Activated naive CD8-positive, alpha-beta T cell treated with anti-CD3 and anti-CD28 coated beads, Interleukin-2, amount 10 ng/mL, durations not matched to agents 7 days and 5 days (primary cell): Measurements from ENCODE around the gene SLC46A3. TPM values are rescaled to one million over a fixed set of nuclear protein-coding genes. Genes with fewer than 3 reads are reported as not detected.

ENCODE experiments used
- ATAC-seq: fragments of 150-1000 bp; cut with Tn5 transposase; one replicate; pipeline ENCODE4 v1.10.0; 2021; ENCODE audit warnings: low read depth, moderate library complexity
- POLR2A ChIA-PET: fragments of 350-600 bp; sonication (Branson Sonifier 250); formaldehyde crosslinking; loops from one replicate; lab custom pipeline; 2021; ENCODE audit warnings: antibody characterized with exemption; lab: Charles Lee
- DNase-seq: peaks from one replicate; pipeline ENCODE4 v3.0.0; 2021
- H3K27ac Mint-ChIP-seq: one replicate; pipeline ENCODE4 v1.8.0; 2022; ENCODE audit warnings: mild to moderate bottlenecking, mixed read lengths
- H3K27me3 Mint-ChIP-seq: one replicate; pipeline ENCODE4 v1.8.0; 2022; ENCODE audit warnings: mild to moderate bottlenecking, moderate library complexity, mixed read lengths
- H3K36me3 Mint-ChIP-seq: one replicate; pipeline ENCODE4 v1.8.0; 2021; ENCODE audit warnings: mild to moderate bottlenecking, mixed read lengths
- H3K4me1 Mint-ChIP-seq: one replicate; pipeline ENCODE4 v1.8.0; 2021; ENCODE audit warnings: mixed read lengths
- H3K4me3 Mint-ChIP-seq: one replicate; pipeline ENCODE4 v1.8.0; 2022; ENCODE audit warnings: mild to moderate bottlenecking, moderate library complexity, mixed read lengths
- H3K9me3 Mint-ChIP-seq: one replicate; pipeline ENCODE4 v1.8.0; 2021; ENCODE audit warnings: mixed read lengths
- total RNA-seq, 2 experiments: library from RNA; stranded (reverse); gene quantifications; one replicate each; pipeline ENCODE4 v1.2.3, GENCODE V29; 2021

SLC46A3 gene
- total RNA-seq, 2 experiments from 2014 or later = 14.2 to 16.7 TPM

DNA sequence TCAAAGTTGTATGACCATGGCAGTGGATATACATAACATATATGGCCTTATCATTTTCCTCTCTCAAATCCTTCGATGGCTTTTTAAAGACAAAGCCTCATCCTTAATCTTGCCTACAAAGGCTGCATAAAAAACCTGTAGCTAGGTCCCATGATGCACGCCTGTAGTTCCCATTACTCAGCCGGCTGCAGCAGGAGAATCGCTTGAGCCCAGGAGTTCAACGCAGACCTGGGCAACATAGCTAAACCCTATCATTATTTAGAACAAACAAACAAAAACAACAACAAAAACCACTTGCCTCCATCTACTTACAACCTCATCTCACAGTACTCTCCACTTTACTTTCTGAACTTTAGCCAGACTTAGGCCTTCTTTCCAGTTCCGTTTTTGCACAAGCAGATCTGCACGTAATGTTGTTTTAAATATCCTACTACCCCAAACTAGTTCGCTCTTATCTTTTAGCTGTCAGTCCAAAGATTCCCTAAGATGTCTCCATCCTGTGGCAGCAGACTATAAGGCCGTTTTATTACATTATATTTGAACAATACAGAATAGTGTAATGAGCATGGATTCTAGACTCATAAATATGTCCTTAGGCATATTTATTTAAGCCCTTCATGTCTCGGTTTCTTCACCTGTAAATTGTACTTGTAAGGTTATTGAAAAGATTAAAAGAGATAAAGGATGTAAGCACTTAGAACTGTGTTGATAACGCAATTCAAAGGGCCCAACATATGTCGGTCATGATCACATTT, 60.8 kb downstream of the SLC46A3 start:
- H3K27ac Mint-ChIP-seq = peak overlapping the region; percentile 95
- peaks cover 43% of the 10 kb centered on the region for H3K4me1 Mint-ChIP-seq
- no peaks in the 10 kb centered on the region for H3K9me3 Mint-ChIP-seq
- peaks cover 23% of the 10 kb centered on the region for H3K36me3 Mint-ChIP-seq
- peak overlapping the region; percentile 98 for H3K4me3 Mint-ChIP-seq
- DNase-seq = no peak
- H3K27me3 Mint-ChIP-seq = no peaks in the 10 kb centered on the region
- no peak for ATAC-seq
- POLR2A ChIA-PET = interaction anchor here (0.7 to 1.7 kb wide), 7 partner anchors 10 to 519 kb away, joined by 3 to 11 read pairs (median 5); partner anchors contain the start of genes PAN3 and SLC46A3

DNA sequence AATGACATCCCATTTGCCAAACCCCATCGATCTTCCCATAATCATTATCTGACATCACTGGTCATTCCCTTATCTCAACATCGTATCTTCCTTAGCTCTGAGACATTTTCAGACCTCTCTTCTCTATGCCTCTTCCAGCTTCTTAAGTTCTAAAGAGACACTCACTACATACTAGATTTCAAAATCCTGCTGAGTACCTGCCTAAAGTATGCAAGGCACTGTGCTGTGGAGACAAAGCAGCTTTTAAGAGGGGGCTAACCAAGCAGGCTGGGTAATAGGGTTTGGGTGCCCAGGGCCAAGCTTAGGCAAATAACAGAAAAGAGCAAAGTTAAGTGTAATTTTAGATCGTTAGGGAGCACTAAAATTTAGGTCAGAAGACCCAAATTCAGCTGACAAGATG, 63.2 kb downstream of the SLC46A3 start:
- H3K4me3 Mint-ChIP-seq = no peak overlapping the region
- peaks cover 36% of the 10 kb centered on the region for H3K4me1 Mint-ChIP-seq
- peaks cover 26% of the 10 kb centered on the region for H3K36me3 Mint-ChIP-seq
- no peaks in the 10 kb centered on the region for H3K9me3 Mint-ChIP-seq
- H3K27ac Mint-ChIP-seq = no peak overlapping the region
- DNase-seq (no peak), ATAC-seq (no peak)
- POLR2A ChIA-PET = no interaction called here
- no peaks in the 10 kb centered on the region for H3K27me3 Mint-ChIP-seq

DNA sequence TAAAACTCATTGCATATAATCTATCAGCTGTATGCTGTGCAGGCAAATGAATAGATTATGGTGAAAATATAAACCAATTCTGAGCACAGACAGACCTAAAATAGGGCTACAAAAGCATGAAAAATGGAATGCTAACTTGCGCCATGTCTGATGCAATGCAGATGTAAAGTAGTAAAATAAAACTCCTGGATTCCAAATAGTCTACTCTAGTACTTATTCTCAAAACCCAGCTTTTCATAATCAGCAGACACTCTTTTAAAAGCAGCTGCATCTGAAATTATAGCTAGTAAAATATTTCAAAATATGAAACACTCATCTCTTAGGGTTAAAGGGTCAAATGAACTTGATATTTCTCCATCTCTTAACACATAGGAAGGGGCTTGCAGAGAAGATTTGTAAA, 64.5 kb downstream of the SLC46A3 start:
- Mint-ChIP-seq H3K9me3 (no peaks in the 10 kb centered on the region), H3K4me3 (no peak overlapping the region), H3K27me3 (no peaks in the 10 kb centered on the region), H3K36me3 (peaks cover 28% of the 10 kb centered on the region), H3K27ac (no peak overlapping the region), H3K4me1 (peaks cover 27% of the 10 kb centered on the region)
- POLR2A ChIA-PET = no interaction called here
- ATAC-seq = no peak
- DNase-seq = no peak

DNA sequence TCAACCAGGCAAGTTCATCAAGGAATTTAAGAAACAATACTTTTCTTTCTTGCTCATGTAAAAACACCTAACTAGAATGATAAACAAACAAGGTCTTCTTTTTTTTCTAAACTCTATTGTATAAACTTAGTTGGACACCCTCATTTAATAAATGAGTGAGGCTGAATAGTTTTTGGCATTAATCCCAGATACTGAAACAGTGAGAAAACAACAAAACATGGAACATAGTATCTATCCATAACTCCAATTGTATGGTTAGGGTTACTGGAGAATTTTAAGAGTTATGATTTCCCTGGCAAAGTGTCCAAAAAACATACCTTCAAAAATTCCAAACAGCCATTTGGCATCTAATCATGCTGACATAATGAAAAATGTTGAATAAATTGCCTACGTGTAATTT, 65.7 kb downstream of the SLC46A3 start:
- Mint-ChIP-seq H3K9me3 (no peaks in the 10 kb centered on the region), H3K27ac (no peak overlapping the region), H3K4me3 (no peak overlapping the region), H3K27me3 (no peaks in the 10 kb centered on the region), H3K4me1 (peaks cover 27% of the 10 kb centered on the region), H3K36me3 (peaks cover 30% of the 10 kb centered on the region)
- DNase-seq (no peak), ATAC-seq (no peak)
- POLR2A ChIA-PET = no interaction called here

DNA sequence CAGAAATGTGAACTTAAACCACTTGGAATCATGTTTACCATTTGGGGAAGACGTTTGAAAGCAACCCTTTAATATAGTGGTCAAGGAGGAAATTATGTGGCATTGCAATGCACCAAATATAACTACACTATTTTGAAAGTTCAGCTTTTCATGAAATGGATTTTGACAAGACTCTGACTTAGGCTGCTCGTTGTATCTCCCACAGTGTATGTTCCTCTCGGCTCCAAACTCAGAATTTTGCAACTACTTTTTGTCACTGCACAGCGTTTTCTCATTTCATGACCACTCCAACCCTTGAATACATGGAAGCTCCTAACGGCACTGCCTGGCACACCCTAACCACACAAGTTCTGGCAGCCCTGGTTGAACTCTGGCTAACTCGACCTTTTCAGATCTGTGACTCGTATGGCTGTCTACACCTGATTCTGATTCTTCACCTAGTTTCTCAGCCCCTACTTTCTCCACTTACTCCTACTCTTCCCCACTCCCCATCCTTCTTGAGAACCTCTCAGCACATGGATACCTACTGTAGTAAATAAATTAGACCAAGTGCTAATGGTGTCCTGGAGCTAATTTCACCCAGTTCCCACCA, 66.9 kb downstream of the SLC46A3 start:
- DNase-seq (no peak), ATAC-seq (no peak)
- H3K4me3 Mint-ChIP-seq = no peak overlapping the region
- H3K36me3 Mint-ChIP-seq = peaks cover 26% of the 10 kb centered on the region
- no peak overlapping the region for H3K27ac Mint-ChIP-seq
- no peaks in the 10 kb centered on the region for H3K27me3 Mint-ChIP-seq
- POLR2A ChIA-PET = no interaction called here
- H3K9me3 Mint-ChIP-seq = no peaks in the 10 kb centered on the region
- peaks cover 20% of the 10 kb centered on the region for H3K4me1 Mint-ChIP-seq

DNA sequence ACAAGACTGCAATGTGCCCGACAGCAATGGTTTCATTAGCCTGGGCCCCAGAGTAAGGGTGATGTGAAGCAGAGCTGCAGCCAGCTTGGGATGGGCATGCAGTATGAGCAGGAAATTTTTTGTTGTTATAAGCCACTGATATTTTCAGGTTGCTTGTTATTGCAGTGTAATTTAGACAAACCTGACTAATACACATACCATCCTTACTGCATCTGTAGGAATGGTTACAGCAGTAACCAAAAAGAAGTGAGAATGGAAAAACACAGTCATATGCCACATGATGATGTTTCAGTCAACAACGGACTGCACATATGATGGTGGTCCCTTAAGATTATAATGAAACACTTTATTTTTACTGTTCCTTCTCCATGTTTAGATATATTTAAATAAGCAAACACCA, 68.5 kb downstream of the SLC46A3 start:
- DNase-seq = no peak
- Mint-ChIP-seq H3K4me3 (no peak overlapping the region), H3K27me3 (no peaks in the 10 kb centered on the region), H3K4me1 (peaks cover 9% of the 10 kb centered on the region), H3K27ac (no peak overlapping the region), H3K36me3 (peaks cover 22% of the 10 kb centered on the region), H3K9me3 (no peaks in the 10 kb centered on the region)
- no peak for ATAC-seq
- POLR2A ChIA-PET = no interaction called here

Other genes starting within 250 kb of the SLC46A3 start
- 1 to 10 TPM in 1 of 2 experiments, under 1 TPM in 1; 0.51 to 1.1 TPM for gene FLT1, start 223.8 kb downstream of the SLC46A3 start, total RNA-seq
- 10 to 100 TPM; 55.4 to 59.3 TPM for gene POMP, start 59.8 kb downstream of the SLC46A3 start, total RNA-seq
- not detected for gene MTUS2, start 101.4 kb upstream of the SLC46A3 start, total RNA-seq